HG03135 (cell line): Measurements from ENCODE around the gene PANX2.

Experiments used
- ATAC-seq: cut with Tn5 transposase; IDR thresholded peaks from one replicate; pipeline ENCODE4 v1.9.1; 2021; ENCODE audit warnings: mild to moderate bottlenecking, moderate library complexity; ENCODE audit not compliant: unreplicated experiment

PANX2 gene

GRCh38 chr22:50227579-50228215, 57.2 kb downstream of the PANX2 start:
- ATAC-seq, result no peak

- no peak for ATAC-seq
Observed at GRCh38 chr22:50228366-50228765, 57.8 kb downstream of the PANX2 start.

GRCh38 chr22:50229370-50229769, 58.8 kb downstream of the PANX2 start:
- ATAC-seq, result no peak
